GM18861 (cell line): Measurements from ENCODE around the gene DOC2A.
"Not testable (repeated sequence)": the region's sequence is repeated elsewhere in the genome, so short reads cannot be mapped to it uniquely, and the experiment has no call there.

ENCODE experiments used
- ATAC-seq: cut with Tn5 transposase; IDR thresholded peaks from one replicate; pipeline ENCODE4 v1.9.1; 2021; ENCODE audit not compliant: unreplicated experiment

Gene DOC2A

DNA sequence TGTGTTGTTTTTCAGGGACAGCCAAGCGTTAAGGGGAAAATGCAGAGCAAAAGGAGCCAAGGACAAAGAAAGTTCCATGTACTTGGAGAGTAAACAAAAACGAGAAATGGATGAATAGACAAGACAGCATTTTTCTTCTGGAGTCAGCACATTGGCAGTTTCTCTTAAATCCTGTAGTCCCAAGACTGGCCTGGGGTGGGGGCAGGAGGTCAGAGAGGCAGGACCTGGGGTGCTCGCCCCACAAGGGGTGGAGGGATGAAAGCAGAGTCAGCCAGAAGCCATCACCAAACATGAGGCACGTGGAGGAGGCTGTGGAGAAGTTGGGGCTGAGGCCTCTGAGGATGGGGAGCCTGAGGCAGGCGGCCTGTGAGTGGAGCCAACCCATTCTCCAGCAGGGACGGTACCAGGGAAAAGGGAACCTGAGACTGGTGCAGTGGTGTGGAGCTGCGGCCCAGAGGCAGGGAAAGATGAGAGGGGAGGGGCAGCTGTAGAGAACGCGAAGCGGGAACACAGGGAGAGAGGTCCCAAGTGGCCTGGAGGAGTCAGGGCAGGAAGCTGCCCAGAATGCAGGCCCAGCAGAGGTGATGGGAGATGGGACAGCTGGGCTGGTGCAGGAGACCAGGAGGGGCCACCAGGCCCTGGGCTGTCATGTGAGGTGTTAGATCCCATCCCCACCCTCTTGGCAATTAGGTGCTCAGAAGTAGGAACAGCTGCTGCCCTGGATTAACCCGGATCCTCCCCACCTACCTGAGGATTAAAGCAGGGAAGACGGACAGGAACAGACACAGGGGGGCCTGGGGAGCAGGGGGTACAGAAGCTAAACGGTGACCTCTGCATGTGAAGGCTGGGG, 17.0 kb upstream of the DOC2A start:
- ATAC-seq, result no peak

DNA sequence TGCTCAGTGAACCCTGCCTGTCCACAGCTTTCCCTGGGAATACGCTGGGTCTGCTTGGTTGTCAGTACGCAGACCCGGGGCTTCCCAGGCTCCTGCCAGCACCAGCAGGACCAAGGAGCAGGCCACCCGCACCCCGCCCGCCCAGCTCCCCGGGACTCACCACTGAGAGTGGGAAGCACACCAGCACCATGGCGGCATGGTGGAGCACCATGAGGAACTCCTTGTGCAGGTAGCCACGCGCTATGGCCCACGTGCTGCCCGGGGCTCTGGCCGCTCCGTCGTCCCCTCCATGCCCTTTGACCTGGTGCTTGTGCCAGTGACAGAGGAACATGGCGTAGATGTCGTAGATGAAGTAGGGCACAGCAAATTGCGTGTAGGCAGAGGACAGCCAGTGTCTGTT, 15.6 kb upstream of the DOC2A start:
- ATAC-seq, result no peak

DNA sequence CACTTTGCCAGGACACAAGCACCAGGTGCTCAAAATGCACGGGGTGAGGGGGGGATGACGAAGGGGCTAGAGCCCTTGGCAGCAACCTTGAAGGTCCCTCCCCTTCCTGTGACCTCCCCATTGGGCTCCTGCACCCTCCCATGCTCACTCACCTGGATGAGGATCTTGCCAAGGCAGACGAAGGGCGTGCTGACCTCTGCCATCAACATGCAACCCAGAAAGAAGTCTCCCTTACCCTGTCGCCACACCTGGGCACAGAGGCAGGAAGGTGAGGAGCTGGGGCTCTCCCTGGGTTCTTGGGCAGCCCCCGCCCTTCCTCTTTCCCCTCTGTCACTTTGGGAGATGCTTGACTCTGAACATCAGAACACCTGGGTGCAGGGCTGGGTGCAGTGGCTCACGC, 14.7 kb upstream of the DOC2A start:
- no peak for ATAC-seq

DNA sequence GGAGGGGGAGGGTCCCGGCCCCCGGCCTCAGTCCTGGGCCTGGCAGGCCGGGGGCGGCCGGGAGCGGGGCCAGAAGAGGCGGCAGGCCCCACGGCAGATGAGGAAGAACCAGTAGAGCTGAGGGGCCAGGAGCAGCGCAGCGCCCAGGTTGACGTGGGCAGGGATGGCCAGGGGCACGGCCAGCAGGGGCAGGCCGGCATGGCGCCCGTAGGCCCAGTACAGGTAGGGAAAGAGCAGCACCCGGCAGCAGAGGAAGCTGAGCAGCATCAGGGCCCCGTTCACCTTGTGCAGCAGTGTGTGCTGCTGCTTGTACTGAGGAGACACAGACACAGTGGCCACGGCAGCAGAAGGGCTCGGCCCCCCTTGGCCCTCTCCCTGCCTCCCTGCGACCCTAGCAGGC, 14.3 kb upstream of the DOC2A start:
- ATAC-seq, result no peak

DNA sequence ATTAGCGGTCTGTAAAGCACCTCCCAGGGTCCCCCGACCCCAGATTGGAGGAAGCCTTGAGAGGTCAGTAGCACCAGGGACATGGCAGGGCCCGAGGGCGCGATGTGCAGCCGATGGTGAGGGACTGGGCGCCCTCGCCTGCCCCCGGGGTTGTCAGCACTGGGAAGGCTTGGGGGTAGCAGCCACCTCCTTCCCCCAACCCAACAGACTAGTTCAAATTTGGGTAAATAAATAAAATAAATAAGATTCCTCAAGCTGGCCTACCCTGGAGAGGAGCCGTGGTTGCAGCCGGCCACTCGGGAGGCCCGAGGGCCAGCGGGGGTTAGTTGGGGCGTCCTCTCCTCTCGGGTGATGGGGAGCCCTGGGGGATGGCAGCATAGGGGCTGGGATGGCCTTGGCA, 13.6 kb upstream of the DOC2A start:
- ATAC-seq, result no peak

DNA sequence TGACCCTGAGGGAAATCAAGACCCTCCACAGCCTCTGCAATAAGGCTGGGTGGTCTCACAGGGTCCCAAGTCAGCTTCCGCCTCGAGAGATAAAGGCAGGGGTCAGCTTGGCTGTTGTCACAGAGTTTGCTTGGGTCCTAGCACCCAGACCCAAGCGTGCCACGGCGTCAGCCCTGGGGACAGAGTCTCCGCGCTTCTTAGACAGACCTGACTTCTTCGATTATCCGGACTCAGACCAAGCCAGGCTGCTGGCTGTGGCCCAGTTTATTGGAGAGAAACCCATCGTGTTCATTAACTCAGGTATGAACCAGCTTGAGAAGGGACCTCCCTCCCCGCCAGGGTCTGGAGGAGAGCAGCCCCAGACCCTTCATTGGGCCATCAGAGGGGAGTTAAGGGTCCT, 12.8 kb upstream of the DOC2A start:
- no peak for ATAC-seq

DNA sequence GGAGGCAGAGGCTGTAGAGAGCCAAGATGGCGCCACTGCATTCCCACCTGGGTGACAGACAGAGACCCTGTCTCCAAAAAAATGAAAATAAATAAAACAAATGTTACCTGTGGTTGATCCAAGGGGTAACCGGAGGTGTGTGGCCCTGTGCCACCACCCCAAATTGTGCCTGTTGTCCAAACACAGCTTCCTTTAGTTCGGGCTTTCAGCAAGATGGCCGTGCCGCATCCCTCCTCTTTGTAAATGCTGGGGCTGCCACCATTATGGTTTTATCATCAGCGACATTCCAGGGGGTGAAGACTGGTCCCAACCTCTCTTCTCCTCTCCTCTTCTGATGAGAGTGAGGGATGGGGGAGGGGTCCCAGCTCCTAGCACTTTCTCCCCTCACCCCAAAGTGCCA, 12.1 kb upstream of the DOC2A start, which contains the start of gene C16orf92:
C16orf92 (plus strand) TSS at position 312 of the 400 bp plus-strand sequence. CDS start 143 bp downstream, outside the sequence.
- no peak for ATAC-seq

DNA sequence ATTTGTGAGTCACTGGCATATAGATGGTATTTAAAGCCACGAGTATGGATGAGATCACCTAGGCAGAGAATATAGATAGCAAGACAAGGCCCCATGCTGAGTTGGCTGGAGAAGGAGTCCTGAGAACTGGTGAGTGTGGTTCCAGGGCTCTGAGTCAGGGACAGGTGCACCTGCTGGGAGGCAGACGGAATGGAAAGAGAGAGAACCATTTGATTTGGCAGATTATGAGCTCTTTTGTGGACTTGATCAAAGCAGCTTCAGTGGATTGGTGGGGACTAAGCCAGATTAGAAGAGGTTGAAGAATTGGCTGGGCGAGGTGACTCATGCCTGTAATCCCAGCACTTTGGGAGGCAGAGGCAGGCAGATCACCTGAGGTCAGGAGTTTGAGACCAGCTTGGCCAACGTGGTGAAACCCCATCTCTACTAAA, 7.9 kb upstream of the DOC2A start:
- ATAC-seq, result no peak

DNA sequence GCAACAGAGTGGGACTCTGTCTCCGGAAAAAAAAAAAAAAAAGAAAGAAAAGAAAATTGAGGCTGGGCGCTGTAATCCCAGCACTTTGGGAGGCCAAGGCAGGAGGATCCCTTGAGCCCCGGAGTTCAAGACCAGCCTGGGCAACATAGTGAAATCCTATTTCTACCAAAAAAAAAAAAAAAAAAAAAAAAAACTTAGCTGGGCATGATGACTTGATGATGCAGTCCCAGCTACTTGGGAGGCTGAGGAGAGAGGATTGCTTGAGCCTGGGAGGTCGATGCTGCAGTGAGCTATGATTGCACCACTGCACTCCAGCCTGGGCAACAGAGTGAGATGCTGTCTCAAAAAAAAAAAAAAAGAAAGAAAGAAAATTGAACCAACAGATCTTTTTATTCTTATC, 7.1 kb upstream of the DOC2A start:
- ATAC-seq, result not testable (repeated sequence)

DNA sequence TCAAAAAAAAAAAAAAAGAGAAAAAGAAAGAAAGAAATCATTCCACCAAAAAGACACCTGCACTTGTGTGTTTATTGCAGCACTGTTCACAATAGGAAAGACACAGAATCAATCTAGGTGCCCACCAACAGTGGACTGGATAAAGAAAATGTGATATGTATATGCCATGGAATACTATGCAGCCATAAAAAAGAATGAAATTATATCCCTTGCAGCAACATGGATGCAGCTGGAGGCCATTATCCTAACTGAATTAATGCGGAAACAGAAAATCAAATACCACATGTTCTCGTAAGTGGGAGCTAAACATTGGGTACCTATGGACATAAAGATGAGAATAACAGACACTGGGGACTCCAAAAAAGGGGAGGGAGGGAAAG, 6.4 kb upstream of the DOC2A start:
- no peak for ATAC-seq

DNA sequence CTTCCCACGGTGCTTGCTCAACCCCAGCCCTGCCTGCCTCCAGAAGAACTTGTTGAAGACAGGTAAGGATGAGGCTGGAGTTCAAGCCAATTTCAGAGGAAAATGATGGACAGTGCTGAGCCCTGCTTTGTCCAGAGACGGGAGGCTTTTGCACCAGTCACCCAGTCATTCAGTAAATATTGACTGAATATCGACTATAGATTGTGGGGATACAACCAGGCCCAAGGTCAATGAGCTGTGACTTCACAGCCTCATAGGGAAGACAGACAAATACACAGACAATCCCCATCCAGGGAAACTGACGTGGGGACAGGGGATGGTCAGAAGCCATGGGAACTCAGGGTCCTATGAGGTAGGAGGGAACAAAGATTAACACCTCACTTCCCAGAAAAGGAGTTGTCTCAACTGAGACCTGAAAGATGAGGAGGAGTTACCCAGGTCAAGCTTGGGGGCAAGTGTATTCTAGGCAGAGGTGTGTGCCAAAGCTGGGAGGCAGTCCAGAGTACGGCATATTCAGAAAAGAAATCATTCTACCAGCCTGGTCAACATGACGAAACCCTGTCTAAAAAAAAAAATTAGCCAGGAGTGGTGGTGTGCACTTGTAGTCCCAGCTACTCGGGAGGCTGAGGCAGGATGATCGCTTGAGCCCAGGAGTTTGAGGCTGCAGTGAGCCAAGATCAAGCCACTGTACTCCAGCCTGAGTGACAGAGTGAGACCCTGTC, 5.9 kb upstream of the DOC2A start:
- no peak for ATAC-seq

DNA sequence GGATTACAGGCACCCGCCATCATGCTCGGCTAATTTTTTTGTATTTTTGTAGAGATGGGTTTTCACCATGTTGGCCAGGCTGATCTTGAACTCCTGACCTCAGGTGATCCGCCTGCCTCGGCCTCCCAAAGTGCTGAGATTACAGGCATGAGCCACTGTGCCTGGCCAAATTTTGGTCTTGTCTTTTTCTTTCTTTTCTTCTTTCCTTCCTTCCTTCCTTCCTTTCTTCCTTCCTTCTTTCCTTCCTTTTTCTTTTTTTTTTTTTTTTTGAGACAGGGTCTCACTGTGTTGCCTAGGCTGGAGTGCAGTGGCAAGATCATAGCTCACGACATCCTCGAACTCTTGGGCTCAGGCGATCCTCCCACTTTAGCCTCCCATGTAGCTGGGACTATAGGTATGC, 4.6 kb upstream of the DOC2A start:
- ATAC-seq, result not testable (repeated sequence)

DNA sequence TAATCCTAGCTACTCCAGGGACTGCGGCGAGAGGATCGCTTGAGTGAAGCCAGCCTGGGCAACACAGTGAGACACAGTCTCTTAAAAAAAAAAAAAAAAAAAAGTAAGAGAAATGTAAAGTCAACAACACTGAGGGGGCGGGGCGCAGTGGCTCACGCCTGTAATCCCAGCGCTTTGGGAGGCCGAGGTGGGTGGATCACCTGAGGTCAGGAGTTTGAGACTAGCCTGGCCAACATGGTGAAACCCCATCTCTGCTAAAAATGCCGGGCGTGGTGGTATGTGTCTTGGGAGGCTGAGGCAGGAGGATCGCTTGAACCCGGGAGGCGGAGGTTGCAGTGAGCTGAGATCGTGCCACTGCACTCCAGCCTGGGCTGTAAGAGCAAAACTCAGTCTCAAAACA, 1.8 kb upstream of the DOC2A start:
- ATAC-seq, result not testable (repeated sequence)

DNA sequence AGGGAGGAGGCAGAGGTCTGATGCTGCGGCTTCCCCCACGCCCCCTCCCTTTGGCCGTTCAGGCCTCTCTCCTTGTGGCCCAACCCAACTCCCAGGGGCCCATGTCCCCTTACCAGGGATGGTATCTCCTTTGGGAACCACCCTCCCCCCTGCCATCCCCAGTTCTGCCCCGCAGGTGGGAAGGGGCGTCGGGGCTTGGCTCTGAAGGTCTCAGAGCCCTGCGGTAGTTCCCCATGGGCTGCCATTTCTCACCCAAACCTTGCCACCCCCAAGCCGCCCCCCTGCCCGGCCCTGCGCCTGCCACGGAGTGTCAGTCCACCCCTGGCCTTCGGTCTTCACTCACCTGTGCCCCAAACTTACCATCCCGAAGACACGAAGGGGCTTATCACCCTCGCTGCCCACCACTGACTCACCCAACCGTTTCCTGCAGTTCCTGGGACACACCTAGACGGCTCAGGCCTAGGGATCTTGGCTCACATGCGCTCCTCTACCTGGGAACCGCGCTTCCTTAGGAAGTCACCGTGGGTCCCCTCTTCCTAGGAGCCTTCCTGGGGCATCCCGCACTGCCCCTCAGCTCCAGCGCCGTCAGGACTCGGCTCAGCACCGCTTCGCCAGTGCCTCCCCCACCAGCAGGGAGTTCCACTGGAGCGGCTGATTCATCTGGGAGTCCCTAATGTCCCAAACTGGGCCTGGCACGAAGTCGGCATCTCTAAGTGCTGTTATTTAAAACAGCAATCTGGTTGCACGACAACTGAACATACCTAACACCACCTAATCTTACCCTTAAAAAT, 1.1 kb upstream of the DOC2A start:
- ATAC-seq, result no peak

DNA sequence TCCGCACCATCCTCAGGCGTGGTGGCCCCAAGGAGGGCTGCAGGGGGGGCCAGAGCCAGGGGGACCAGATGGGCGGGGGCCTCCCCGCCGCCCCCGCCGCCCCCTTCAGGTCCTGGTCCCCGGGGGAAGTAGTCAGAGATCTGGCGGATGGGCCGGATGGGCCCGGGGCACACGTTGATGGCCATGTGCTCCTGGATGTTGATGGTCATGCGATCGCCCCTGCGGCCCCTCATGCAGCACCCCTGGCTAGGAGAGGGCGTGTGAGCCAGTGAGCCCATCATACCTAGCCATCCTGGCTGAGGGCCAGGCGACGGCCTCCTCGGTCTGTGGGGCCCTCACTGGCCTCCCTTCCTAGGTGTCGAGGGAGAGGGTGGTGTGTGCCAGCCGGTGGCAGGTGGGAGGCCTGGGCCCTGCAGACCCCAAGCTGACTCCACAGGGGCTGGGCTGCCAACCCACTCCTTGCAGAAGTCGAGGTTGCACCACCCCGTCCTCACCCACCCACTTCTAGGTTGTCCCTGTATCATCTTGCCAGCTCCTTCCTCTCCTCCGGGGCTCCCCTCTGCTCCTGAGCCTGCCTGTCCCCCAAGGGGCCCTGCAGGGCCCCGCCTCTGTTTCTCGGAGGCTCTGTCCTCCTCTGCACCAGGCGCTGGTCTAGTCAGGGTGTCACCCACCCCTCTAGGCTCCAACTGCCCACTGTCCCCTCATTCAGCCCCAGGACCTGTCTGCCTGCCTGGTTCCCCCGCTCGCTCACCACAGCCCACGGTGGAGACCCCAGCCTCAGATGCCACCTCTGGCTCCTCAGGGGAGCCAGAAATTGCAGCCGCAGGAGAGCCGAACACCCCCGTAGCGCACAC, 610 bp downstream of the DOC2A start:
- no peak for ATAC-seq

DNA sequence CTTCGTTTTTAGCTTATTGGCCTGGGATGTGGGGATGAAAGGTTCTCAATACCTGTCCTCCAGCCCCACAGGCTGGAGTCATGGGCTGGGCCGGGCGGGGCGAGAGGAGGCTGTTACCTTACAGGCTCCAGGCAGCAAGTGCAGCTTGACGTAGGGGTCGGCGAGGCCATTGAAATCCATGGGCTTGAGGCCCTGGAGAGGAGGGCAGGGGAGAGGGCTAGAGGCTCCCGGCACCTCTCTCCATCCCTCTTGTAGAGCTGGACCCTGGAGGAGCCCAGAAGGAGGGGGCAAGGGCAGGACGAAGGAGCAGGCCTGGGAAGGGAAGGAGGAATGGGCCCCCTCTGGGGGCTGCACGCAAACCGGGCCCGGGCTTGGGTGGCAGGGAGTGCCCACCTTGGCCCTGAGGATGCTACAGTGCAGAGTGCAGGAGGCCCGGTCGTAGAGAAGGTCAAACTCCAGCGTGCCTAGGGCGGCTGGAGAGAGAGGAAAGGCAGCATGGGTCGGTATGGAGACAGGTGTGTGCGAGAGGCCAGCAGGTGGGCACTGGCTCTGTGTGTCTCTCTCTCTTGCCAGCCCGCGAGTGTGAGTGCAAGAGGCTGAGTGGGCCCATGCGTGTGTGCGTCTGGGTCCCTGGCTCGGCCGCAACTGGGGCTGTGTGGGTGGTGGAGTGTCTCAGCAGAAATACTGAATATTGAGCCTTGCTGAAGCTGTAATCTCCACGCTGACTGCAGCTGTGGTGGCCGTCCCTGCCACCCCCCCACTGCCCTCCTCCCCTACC, 1.6 kb downstream of the DOC2A start:
- ATAC-seq, result no peak

DNA sequence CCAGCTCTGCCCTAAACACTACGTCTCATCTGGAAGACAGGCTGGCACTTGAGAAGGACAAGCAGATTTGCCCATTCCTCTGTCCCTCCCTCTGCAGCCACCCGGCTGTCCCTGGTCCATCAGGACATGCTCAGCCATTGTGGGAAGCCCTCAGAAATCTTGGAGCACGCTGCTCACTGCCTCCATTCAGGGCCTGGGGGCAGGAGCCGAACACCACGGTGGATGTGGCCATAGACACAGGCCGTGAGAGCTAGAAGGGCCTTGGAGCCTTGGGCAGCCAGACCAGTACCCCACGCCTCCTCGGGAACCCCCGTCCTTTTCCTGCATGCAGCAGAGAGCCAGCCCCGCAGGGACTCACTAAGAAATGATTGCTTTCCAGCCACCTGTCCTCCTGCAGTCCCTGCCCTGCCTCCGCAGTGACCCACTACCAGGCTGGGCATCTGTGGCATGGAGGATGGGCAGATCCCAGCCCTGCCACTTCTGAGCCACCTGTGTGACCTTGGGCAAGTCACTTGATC, 3.4 kb downstream of the DOC2A start:
- no peak for ATAC-seq

DNA sequence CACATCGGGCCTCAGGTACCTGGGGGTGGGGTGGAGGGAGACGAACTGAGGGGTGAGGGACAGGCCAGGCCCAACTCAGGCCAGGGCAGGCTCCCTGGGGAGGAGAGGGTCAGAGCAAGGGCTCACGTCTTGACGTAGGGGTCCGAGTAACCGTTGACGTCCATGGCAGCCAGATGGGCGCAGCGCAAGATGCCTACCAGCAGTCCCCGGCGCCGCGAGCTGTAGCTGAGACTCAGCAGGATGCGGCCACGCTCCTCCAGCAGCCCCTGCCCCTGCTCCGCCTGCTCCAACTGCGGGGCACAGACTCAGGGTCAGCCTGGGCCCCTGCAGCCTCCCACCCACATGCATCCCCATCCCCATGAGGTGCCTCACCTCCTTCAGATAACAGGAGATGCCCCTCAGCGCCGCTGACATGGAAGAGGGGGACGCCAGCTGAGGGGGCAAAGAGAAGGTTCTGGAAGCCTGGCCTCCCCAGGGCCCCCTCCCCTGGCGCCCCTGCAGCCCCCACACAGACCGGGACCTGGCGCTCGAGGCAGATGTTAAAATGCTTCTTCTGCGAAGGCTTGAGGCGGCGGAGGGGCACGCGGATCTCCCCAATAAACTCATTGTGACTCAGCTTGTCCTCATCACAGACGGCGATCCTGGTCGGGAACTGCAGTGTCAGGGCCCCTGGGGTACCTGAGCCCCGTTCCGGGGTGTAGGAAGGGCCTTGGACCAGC, 4.0 kb downstream of the DOC2A start:
- no peak for ATAC-seq

DNA sequence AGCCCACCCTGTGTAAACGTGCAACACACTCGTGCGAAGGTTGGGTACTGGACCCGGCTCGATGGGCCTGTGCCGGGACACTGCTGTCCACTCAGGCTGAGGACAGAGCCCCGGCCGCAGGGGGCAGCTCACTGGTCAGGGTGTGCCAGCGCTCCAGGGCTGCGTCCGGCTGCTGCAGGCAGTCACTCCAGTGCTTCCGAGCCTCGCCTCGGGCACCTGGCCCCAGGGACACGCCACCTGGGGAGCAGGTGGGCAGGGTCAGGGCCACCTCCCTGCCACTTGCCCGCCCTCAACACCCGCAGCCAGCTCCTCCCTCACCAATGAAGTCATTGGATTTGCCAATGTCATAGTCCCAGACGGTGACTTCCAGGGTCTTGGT, 4.7 kb downstream of the DOC2A start:
- ATAC-seq, result no peak
